Stimulated activated naive B cell treated with anti-CD40 and anti-IgM and Interleukin-4, amounts not matched to agents 10 μg/mL and 1 μg/mL and 100 μg/mL, for 72 hours (primary cell): ENCODE measurements around the gene SEC22A.
A peak's percentile ranks its signal among the peaks of the same experiment; 100 is the strongest.
"Not testable (repeated sequence)": the region's sequence is repeated elsewhere in the genome, so short reads cannot be mapped to it uniquely, and the experiment has no call there.

Source experiments
- ATAC-seq, 2 donors: fragments of 150-1000 bp; cut with Tn5 transposase; replicated peaks; 2 replicates each; pipeline ENCODE4 v1.10.0; 2021; ENCODE audit warnings: moderate library complexity in 1 of 2
- DNase-seq: peaks from one replicate; pipeline ENCODE4 v3.0.0; 2021
- H3K27ac Mint-ChIP-seq: one replicate; pipeline ENCODE4 v1.8.0; 2022; ENCODE audit warnings: mild to moderate bottlenecking, mixed read lengths
- H3K27me3 Mint-ChIP-seq, 2 donors: one replicate each; pipeline ENCODE4 v1.8.0; 2022; ENCODE audit warnings: mixed read lengths in 2 of 2
- H3K36me3 Mint-ChIP-seq, 2 donors: one replicate each; pipeline ENCODE4 v1.8.0; 2022; ENCODE audit warnings: mixed read lengths in 2 of 2, mild to moderate bottlenecking in 1 of 2
- H3K4me1 Mint-ChIP-seq, 2 donors: one replicate each; pipeline ENCODE4 v1.8.0; 2022; ENCODE audit warnings: mixed read lengths in 2 of 2, mild to moderate bottlenecking in 1 of 2
- H3K4me3 Mint-ChIP-seq, 2 donors: one replicate each; pipeline ENCODE4 v1.8.0; 2022; ENCODE audit warnings: mild to moderate bottlenecking in 2 of 2, mixed read lengths in 2 of 2, moderate library complexity in 1 of 2
- H3K9me3 Mint-ChIP-seq, 2 donors: one replicate each; pipeline ENCODE4 v1.8.0; 2022; ENCODE audit warnings: mixed read lengths in 2 of 2, mild to moderate bottlenecking in 1 of 2

Gene SEC22A

DNA sequence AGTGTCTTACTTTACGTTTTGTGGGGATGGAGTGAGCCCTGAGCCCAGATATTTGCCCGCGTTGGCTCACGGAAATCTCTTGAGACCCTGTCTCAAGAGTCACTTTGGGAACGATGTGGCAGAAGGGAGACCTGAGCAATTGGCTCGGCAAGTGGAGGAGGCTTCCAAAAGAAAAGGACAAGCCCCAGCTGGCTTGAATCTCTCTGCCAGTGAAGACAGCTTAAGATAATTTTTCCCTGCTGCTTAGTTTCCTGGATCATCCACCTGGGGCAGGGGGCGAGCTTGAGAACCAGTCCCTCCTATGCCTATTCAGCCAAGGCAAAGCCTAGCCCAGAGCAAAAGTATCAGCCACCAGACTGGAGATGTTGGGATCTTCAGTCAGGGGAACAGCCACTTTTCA lies 708 bp downstream of the SEC22A start:
- peaks cover 0 to under 1% of the 10 kb centered on the region in 2 donors for H3K36me3 Mint-ChIP-seq
- ATAC-seq (no peak), DNase-seq (no peak)
- peaks cover 8 to 16% of the 10 kb centered on the region in 2 donors for H3K4me1 Mint-ChIP-seq
- H3K4me3 Mint-ChIP-seq: peak overlapping the region; percentile 90 to 94
- H3K9me3 Mint-ChIP-seq: peaks cover 2 to 4% of the 10 kb centered on the region in 2 donors
- no peaks in the 10 kb centered on the region for H3K27me3 Mint-ChIP-seq
- peak overlapping the region; percentile 98 for H3K27ac Mint-ChIP-seq

DNA sequence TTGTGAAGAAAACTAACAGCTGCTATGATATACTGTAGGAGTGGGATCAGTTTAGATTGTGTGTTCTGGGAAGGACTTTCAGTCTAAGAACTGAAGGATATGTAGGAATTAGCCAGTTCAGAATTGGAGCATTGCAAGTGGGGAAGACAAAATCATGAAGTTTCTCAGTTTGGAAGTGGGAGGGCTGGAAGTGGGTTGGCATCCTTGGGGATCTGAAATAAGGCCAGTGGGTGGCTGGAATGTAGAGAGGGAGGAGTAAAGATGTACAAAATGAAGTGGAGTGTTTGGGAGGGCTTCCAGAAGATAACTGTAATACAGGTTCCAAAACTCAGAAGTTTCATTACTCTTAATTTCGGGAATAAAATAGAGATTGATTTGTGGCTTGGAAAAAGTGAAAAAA lies 17.2 kb downstream of the SEC22A start:
- DNase-seq: no peak
- no peak for ATAC-seq
- no peak overlapping the region for H3K27ac Mint-ChIP-seq
- no peak overlapping the region for H3K4me3 Mint-ChIP-seq
- peaks cover 4 to 13% of the 10 kb centered on the region in 2 donors for H3K4me1 Mint-ChIP-seq
- H3K27me3 Mint-ChIP-seq: no peaks in the 10 kb centered on the region
- peaks cover 24 to 36% of the 10 kb centered on the region in 2 donors for H3K36me3 Mint-ChIP-seq
- no peaks in the 10 kb centered on the region for H3K9me3 Mint-ChIP-seq

DNA sequence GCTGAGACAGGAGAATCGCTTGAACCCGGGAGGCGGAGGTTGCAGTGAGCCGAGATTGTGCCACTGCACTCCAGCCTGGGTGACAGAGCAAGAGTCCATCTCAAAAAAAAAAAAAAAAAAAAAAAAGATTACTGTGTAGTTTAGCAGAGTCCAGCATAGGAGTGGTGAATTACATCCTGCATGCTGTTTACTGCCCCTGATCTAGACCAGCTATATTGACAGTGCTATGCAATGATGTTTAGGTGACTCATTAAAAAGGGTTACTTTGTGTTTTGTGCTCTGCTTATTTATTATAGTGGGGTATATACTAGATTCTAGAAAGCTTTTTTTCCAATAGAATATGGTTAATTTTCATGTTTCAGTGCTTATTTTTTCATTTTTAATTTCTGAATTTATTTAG lies 19.6 kb downstream of the SEC22A start:
- not testable (repeated sequence) for H3K27me3 Mint-ChIP-seq, DNase-seq, ATAC-seq, H3K4me1 Mint-ChIP-seq, H3K27ac Mint-ChIP-seq, H3K4me3 Mint-ChIP-seq, H3K9me3 Mint-ChIP-seq
- H3K36me3 Mint-ChIP-seq: peaks cover 24 to 32% of the 10 kb centered on the region in 2 donors

DNA sequence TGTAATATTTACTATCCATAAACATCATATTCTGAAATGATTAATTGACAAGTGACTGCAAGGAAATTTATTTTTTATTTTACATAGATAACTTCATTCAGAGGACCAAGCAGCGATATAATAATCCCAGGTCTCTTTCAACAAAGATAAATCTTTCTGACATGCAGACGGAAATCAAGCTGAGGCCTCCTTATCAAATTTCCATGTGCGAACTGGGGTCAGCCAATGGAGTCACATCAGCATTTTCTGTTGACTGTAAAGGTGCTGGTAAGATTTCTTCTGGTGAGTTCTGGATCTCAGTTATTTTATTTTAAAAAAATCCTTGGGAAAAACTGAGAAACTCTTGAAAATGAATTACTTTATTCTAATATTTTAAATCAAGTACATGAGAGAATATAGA lies 23.3 kb downstream of the SEC22A start:
- Mint-ChIP-seq H3K27ac (no peak overlapping the region), H3K9me3 (peaks cover 14% of the 10 kb centered on the region in 2 donors), H3K27me3 (no peaks in the 10 kb centered on the region), H3K4me3 (no peak overlapping the region), H3K36me3 (peaks cover 43 to 54% of the 10 kb centered on the region in 2 donors), H3K4me1 (peaks cover 0 to 6% of the 10 kb centered on the region in 2 donors)
- DNase-seq (no peak), ATAC-seq (no peak)

DNA sequence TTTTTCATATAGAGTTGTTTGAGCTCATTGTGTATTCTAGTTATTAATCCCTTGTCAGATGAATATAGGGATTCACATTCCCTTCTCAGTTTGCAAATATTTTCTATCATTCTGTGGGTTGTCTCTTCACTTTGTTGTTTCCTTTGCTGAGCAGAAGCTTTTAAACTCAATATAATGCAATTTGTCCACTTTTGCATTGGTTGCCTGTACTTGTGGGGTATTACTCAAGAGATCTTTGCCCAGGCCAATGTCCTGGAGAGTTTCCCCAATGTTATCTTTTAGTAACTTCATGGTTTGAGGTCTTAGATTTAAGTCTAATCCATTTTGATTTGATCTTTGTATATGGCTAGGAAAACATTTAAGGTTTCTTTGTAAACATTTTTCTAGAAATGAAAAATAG lies 24.8 kb downstream of the SEC22A start:
- no peak overlapping the region for H3K27ac Mint-ChIP-seq
- no peak for ATAC-seq
- no peaks in the 10 kb centered on the region for H3K27me3 Mint-ChIP-seq
- peaks cover 52 to 69% of the 10 kb centered on the region in 2 donors for H3K36me3 Mint-ChIP-seq
- no peak for DNase-seq
- peaks cover 14% of the 10 kb centered on the region in 2 donors for H3K9me3 Mint-ChIP-seq
- no peak overlapping the region for H3K4me3 Mint-ChIP-seq
- peaks cover 0 to 6% of the 10 kb centered on the region in 2 donors for H3K4me1 Mint-ChIP-seq

DNA sequence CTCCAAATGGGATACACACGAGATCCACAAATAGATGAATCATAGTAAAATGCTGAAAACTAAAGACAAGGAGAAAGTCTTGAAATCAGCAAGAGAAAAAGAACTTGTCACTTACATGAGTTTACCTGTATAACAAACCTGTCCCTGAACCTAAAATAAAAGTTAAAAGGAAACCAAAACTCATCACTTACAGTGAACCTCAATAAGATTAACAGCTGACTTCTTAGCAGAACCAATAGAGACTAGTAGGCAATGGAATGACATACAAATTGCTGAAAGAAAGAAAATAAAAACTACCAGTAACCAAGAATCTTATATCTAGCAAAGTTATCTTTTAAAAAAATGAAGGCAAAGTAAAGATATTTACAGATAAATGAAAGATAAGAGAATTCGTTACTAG lies 27.4 kb downstream of the SEC22A start:
- Mint-ChIP-seq H3K36me3 (peaks cover 52 to 74% of the 10 kb centered on the region in 2 donors), H3K4me1 (no peaks in the 10 kb centered on the region), H3K27ac (no peak overlapping the region), H3K9me3 (peaks cover 14% of the 10 kb centered on the region in 2 donors), H3K4me3 (no peak overlapping the region), H3K27me3 (no peaks in the 10 kb centered on the region)
- no peak for DNase-seq
- no peak for ATAC-seq

DNA sequence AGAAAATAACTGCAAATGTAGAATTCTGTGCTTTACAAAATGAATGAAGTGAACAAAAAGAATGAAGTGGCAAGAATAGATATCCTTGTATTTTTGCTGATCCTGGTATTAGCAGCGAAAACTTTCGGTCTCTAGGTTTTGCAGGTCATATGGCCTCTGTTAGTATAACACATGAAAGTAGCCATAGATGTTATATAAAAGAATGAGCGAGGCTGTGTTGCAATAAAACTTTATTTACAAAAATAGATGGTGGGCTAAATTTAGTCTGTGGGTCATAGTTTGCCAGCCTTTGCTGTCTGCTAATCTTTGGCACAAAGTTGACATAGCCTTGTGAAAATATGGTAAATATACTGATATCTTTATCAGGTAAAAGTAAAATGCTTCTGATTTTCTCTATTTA lies 35.2 kb downstream of the SEC22A start:
- peaks cover 0 to 2% of the 10 kb centered on the region in 2 donors for H3K9me3 Mint-ChIP-seq
- no peak for ATAC-seq
- no peaks in the 10 kb centered on the region for H3K27me3 Mint-ChIP-seq
- H3K4me3 Mint-ChIP-seq: no peak overlapping the region
- DNase-seq: no peak
- H3K27ac Mint-ChIP-seq: no peak overlapping the region
- H3K36me3 Mint-ChIP-seq: peaks cover 40 to 61% of the 10 kb centered on the region in 2 donors
- peaks cover 0 to 2% of the 10 kb centered on the region in 2 donors for H3K4me1 Mint-ChIP-seq

DNA sequence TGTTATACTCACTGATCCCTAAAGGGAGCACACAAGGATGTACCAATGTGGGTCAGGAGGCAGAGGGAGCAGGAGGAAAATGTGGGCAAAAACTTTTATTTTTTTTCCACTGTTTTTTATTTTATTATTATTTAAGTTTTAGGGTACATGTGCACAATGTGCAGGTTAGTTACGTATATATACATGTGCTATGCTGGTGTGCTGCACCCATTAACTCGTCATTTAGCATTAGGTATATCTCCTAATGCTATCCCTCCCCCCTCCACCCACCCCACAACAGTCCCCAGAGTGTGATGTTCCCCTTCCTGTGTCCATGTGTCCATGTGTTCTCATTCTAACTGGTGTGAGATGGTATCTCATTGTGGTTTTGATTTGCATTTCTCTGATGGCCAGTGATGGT lies 37.4 kb downstream of the SEC22A start:
- not testable (repeated sequence) for H3K9me3 Mint-ChIP-seq, H3K4me3 Mint-ChIP-seq, DNase-seq, H3K27ac Mint-ChIP-seq, H3K4me1 Mint-ChIP-seq, ATAC-seq, H3K27me3 Mint-ChIP-seq
- H3K36me3 Mint-ChIP-seq: peaks cover 42 to 61% of the 10 kb centered on the region in 2 donors

DNA sequence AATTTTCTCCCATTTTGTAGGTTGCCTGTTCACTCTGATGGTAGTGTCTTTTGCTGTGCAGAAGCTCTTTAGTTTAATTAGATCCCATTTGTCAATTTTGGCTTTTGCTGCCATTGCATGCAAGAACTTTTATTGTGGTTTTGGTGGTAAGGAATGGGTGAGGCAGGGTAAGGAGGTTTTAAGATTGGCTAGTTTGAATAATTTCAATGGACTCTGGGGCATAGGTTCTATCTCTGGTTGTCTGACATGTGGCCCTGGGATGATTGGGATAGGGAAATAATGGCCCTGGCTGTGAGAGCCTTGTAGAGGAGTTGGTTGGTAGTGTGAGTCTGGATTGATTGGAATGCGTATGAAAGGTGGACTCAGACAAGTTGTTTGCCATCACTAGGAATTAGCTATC lies 38.0 kb downstream of the SEC22A start:
- Mint-ChIP-seq H3K36me3 (peaks cover 42 to 61% of the 10 kb centered on the region in 2 donors), H3K27me3 (no peaks in the 10 kb centered on the region), H3K4me1 (peaks cover 0 to 2% of the 10 kb centered on the region in 2 donors), H3K9me3 (peaks cover 0 to 2% of the 10 kb centered on the region in 2 donors), H3K27ac (no peak overlapping the region), H3K4me3 (no peak overlapping the region)
- ATAC-seq: no peak
- DNase-seq: no peak

DNA sequence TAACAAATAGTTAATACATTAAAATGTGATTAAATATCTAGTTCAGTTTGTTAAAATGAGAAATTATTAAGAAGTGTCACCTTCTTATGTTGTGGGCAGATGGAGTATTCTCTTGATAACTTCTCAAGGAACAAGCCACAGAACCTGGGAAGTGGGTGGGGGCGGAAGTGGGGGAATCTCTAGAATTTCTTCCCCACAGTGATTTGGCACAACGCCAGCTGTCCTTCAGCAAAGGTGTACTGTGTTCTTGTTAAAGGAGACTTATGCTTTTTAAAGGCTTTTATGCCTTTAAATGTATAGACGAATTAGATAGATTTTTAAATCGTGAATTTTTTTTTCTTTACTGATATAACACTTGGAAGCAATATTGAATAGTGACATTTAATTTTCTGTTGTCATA lies 42.4 kb downstream of the SEC22A start:
- H3K4me3 Mint-ChIP-seq: no peak overlapping the region

DNA sequence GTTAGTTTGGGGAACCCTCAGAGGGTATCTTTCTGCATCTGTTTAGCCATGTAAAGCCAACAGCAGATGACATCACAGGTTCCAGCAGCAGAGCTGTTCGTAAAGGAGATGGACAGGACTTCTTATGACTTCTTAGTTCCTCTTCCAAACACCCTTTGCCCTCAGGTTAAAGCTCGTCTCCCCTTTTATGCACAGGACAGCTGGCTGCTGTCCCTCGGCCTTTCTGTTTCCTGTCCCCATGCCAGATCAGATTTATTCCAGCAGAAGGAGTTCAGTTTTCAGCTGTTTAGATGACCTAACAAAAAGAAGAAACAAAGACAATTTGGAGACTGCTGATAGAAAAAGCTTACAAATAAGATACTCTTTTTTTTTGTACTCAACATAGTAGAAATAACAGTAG lies 45.1 kb downstream of the SEC22A start:
- ATAC-seq (no peak), DNase-seq (no peak)
- Mint-ChIP-seq H3K27ac (no peak overlapping the region), H3K36me3 (peaks cover 33 to 50% of the 10 kb centered on the region in 2 donors), H3K4me1 (no peaks in the 10 kb centered on the region), H3K4me3 (no peak overlapping the region), H3K27me3 (no peaks in the 10 kb centered on the region), H3K9me3 (no peaks in the 10 kb centered on the region)

More for the DNA sequence above, 42.4 kb downstream of the SEC22A start:
- H3K4me1 Mint-ChIP-seq: no peaks in the 10 kb centered on the region
- no peaks in the 10 kb centered on the region for H3K9me3 Mint-ChIP-seq
- peaks cover 36 to 52% of the 10 kb centered on the region in 2 donors for H3K36me3 Mint-ChIP-seq
- no peak for ATAC-seq
- no peak overlapping the region for H3K27ac Mint-ChIP-seq
- DNase-seq: no peak
- no peaks in the 10 kb centered on the region for H3K27me3 Mint-ChIP-seq

DNA sequence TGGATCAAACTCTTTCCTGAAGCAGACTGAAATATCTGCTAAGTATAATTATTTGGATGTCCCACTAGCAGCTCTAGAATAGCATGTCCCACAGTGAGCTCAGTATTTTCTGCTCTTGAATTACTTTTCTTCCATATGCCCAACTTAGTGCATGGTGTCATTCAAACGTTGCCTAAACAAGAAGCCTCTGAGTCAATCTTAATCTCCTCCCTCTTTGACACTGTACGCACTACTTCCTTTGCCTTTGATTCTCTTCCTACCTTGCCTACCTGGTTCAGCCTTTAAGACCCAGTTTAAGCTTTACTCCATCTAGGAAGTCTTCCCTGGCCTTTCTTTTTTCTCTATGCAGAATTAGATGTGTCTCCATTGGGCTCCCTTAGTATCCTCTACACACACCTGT lies 54.5 kb downstream of the SEC22A start:
- H3K27me3 Mint-ChIP-seq: no peaks in the 10 kb centered on the region
- peaks cover 1 to 10% of the 10 kb centered on the region in 2 donors for H3K4me1 Mint-ChIP-seq
- ATAC-seq (no peak), DNase-seq (no peak)
- H3K27ac Mint-ChIP-seq: no peak overlapping the region
- H3K9me3 Mint-ChIP-seq: no peaks in the 10 kb centered on the region
- peaks cover 12 to 21% of the 10 kb centered on the region in 2 donors for H3K36me3 Mint-ChIP-seq
- H3K4me3 Mint-ChIP-seq: no peak overlapping the region

DNA sequence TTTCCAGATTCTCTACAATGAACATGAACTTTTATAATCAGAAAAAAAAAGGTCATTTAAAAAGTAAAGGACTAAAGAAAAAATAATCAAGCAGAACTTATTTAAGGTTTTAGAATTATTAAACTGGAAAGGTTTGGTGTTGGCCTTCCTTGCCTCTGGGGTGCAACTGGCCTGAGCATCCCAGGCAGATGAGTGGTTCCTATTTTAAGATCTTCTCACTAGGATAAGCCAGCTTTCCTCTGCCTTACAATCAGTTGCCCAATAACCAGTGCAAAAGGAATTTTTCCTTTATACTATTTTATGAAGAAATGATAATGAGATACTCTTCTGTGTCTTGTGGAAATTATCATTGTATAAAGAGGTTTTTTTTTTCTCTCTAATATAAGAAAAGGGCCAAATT lies 56.6 kb downstream of the SEC22A start:
- no peaks in the 10 kb centered on the region for H3K27me3 Mint-ChIP-seq
- H3K36me3 Mint-ChIP-seq: peaks cover 10 to 19% of the 10 kb centered on the region in 2 donors
- no peak overlapping the region for H3K4me3 Mint-ChIP-seq
- no peak for ATAC-seq
- H3K27ac Mint-ChIP-seq: no peak overlapping the region
- H3K9me3 Mint-ChIP-seq: no peaks in the 10 kb centered on the region
- DNase-seq: no peak
- peaks cover 1 to 10% of the 10 kb centered on the region in 2 donors for H3K4me1 Mint-ChIP-seq

DNA sequence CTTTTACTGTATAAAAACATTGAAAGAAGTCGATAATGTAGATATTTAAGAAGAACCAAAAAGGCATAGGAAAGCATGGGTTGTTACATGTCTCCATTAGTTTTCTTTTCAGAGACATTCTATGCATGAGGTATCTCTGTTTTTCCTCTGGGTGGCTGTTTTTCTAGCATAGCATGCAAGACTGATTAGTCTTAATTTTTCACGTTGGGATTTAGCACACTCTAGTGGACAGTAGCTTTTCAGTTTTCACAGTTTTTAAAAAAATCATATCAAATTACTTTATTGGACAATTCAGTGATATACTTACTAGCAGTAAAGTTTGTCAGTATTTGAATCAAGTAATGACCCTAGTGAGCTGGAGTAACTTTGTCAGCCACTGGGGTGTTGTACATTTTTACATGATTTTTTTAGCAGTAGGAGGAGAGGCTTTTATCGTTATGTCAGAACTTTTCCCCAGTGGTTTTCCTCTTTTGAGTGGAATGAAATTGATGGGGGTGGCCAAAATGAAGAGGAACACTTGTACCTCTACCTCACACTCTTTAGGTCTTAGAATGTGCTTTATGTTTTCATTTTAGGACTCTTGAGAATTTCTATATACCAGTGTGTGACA lies 57.2 kb downstream of the SEC22A start:
- ATAC-seq: peak; percentile 54 to 64
- H3K27ac Mint-ChIP-seq: no peak overlapping the region
- H3K27me3 Mint-ChIP-seq: no peaks in the 10 kb centered on the region
- DNase-seq: no peak
- H3K4me1 Mint-ChIP-seq: peaks cover 1 to 10% of the 10 kb centered on the region in 2 donors
- H3K9me3 Mint-ChIP-seq: no peaks in the 10 kb centered on the region
- peaks cover 10 to 20% of the 10 kb centered on the region in 2 donors for H3K36me3 Mint-ChIP-seq
- no peak overlapping the region for H3K4me3 Mint-ChIP-seq

DNA sequence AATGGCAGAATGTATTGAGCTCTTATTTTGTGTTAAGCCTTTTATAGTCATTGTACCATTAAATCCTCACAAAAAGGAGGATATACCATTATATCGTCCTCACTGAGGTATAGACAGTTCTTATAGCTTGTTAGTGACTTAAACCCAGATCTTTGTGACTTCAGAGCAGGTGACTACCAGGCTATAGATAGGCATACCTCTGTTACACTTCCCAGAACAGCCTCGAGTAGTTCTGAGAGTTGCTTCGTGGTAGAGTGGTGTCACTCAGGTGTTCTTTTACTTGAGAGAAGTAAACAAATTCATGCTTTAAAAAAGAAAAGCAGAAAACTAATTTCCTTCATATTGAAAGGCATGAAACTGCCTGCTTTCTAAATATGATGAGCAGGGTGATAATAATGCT lies 59.9 kb downstream of the SEC22A start:
- DNase-seq (no peak), ATAC-seq (no peak)
- H3K4me1 Mint-ChIP-seq: peaks cover 1 to 10% of the 10 kb centered on the region in 2 donors
- H3K36me3 Mint-ChIP-seq: peaks cover 20 to 34% of the 10 kb centered on the region in 2 donors
- H3K4me3 Mint-ChIP-seq: no peak overlapping the region
- H3K9me3 Mint-ChIP-seq: peaks cover 0 to 6% of the 10 kb centered on the region in 2 donors
- H3K27me3 Mint-ChIP-seq: no peaks in the 10 kb centered on the region
- H3K27ac Mint-ChIP-seq: no peak overlapping the region
